NCI-H524 (cell line): ENCODE data around the gene MAEL.
A peak's percentile ranks its signal among the peaks of the same experiment; 100 is the strongest.

Experiments used
- DNase-seq, 2 experiments: peaks; one replicate each; lab custom pipeline; 2025; lab: John Stamatoyannopoulos, UW

Gene MAEL

DNA sequence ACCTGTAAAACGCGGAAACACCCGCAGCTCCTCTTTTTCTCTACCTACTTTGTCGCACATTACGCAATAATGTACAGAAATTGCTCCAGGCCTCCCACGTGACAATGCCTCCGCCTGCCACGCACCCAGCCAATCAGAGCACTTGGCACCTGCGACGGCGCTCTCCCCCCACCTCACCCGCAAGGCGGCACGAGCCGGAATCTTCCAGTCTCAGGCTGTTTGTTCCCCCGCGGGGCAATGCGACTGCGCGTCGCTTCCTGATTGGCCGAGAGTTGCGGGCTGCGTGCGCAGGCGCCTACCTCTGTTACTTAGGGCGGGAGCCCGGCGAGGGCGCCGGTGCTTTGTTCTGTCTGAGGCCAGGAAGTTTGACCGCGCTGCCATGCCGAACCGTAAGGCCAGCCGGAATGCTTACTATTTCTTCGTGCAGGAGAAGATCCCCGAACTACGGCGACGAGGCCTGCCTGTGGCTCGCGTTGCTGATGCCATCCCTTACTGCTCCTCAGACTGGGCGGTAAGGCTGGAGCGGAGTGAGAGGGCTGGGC, at the start of gene MAEL:
Gene MAEL (plus strand): TSS at position 307 of the 542 bp plus-strand sequence. CDS start 73 bp downstream, at position 380.
- DNase-seq = no peak

DNA sequence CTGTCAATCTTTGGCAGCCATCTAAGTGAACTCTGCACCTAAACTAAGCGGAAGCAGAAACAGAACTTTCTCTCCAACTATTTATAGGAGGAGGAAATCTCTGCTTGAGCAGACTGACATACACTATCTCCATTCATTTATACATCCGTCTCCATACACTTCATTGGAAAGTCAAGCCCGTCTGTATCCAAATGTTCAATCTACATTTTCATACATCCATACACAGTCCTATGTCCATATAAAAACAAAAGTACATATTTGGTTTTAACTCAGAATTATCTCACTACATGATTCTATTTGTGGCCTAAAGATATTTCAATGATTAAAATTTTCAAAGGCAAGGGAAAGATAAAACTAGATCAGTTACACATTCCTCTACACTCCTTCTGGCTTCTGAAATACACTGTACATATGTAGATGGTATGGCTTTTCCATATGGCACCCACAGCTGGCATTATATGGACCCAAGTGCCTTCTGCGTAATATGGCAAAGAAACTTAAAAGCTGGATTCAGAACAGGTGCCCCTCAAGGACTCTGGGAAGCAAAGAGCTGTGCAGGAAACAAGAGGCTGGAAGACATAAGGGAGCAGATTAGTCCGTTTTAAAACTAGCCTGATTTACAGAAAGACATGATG, 49.2 kb upstream of the MAEL start:
- DNase-seq = peak; percentile 59 to 84

DNA sequence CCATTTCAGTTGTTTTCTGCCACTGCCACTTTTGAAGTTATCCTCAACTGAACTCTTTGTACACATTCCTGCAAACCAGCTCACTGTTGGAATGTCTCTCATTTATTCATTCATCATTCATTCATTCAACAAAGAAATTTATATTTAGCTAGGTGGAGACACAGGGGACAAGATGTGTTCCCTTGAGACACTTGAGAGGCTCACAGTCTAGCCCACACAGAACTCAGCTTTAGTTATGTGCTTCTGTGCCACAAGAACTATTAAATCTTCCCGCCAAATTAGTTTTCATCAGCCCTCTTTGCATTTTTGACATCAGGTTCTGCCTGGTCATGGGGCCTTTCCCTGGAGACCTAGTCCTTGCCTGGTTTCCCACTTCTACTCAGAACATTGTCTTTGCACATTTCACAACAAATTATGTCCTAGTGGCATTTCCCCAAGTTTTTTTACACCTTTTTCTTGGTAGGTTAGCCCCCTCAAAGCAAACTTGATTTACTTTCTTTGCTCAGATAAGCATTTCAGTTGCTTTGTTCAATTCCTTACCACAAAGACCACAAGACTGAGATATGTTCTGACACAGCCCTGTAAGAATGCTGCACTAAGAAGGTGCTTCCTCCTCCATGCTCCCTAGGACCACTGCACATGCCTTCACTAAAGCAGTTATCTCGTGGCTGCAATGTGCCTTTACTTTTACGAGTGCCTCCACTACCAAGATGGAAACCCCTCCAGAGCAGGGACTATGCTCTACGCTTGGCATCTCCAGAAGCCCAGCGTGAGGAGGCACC, 44.7 kb upstream of the MAEL start:
- DNase-seq = no peak

DNA sequence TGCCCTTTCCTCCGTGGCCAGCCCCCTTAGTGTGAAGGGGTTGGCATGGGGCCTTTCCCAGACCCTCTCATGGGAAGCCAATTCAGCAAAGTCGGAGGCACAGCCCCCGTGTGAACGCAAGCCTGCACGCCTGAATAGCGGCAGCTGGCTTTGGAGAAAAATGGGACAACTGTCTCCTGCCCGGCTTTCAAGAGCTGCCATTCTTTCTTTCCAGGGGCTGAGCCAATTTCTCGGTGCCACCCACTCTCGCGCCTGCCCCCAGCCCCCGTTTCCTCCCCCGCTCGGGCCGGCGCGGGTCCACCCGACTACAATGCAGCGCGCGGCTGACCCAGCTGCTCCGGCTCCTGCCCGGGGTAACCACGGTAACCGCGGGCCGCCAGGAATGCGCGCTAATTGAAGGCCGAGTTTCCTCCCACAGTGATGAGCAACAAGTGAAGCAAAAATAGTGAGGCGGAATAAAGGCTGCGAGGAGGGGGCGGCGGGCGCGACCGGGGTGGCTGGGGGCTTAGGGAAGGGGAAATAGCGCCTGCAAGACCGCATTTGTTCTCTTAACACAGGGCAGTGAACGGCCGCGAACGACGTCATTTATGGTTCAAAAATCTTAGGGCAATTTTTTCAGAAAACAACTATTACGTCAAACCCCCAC, 41.6 kb upstream of the MAEL start:
- DNase-seq = peak; percentile 40 to 55

DNA sequence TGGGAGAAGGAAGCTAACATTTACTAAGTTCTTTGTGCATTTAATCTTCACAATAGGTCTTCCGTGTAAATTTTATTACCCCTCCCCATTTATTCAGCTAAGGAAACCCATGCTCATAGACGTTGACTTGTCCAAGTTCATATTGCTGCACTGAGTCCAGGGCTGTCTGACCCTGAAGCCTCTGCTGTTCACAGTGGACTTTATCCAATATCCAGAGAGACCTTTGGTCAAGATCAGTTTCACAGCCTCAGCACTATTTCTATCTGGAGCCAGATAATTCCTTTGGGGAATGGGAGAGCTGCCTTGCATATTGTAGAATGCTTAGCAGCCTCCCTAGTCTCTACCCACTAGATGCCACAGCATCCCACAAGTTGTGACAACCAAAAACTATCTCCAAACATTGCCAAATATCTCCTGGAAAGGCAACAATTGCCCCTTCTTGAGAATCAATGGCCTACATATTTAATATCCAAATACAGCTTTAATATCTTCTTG, 40.2 kb upstream of the MAEL start:
- no peak for DNase-seq

DNA sequence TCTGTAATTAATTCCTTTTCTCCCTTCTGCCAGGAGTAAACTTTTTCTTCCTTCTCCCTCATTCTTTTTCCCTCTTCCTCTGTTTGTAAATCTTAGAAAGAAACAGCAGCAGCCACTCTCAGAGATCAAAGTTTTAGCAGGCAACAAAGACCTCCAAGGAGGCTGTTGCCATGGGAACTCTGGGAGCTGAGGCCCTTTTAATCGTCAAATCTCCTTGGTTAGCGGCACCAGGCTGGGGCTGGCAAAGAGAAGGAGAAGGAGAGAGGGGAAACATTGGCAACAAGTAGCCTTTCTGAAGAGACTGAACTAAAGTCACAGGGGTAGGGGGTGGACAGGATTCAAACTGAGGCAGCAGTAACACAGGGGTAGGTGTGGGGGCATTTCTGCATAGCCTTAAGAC, 38.9 kb upstream of the MAEL start:
- DNase-seq = peak in 1 of 2 experiments; percentile 40

DNA sequence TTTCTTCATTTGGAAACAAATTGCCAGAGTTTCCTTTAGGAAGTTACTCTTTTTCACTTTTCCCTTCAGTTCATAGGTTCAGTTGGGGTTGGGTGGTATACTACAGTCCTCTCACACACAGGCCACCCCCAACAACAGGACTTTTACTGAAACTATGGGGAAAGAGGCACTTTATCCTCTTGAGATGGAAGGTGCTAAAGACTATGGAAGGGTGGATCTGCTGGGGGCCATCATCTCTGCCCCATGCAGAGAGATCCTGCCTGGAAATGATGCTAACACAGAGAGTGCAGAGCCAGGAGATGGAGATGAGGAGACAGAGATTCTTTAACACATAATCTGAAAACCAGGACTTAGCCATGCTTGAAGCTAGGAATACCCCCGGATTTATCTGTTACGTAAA, 38.0 kb upstream of the MAEL start:
- DNase-seq = no peak

DNA sequence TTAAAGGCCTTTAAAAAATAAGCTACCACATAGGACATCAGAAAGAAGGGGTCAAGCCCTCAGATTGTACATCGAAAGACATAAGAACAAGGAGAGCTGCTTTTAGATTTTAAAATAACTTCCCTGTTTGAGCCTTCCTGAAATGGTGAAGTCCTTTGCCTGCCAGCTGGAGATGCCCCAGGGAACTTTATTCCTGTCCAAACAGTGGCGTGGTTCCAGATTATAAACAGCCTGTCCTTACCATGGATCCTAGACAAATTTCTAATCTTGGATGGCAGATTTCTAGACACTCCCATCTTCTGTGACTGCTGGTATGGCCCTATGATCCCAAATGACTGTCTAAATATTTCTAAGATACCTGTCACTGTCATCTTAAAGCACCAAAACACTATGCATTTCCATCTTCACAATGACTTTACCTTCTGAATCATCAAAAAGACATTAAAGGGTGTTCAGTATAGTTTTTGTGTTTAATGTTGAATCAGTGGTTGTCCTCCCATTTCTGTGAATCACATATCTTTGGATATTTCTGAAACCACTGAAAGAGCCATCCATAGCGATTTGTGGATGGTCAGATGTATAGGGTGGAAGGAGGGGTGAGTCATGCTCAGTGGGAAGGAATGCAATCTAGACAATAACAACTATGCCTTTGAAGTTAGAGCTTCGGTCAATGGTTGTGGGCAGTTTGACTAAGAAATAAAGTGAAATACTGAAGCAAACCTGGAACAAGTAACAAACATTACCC, 36.9 kb upstream of the MAEL start:
- no peak for DNase-seq

DNA sequence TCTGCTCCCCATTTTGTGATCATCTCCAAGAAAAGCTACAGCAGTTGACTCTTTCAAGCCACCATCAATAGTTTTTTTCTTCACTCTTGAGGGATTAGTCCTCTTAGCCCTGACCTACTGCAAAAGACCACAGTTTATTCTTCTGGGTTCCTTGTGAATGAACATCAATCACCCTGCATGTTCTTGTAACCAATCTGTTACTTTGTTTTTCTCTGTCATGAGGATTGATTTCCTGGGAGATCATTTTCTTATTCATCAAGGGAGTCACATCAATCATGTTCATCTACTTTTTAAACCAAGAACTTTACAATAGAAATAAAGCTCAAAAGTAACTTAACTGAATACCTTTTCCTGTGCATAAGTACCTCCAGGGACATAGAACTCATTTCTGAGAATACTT, 35.6 kb upstream of the MAEL start:
- DNase-seq = no peak

DNA sequence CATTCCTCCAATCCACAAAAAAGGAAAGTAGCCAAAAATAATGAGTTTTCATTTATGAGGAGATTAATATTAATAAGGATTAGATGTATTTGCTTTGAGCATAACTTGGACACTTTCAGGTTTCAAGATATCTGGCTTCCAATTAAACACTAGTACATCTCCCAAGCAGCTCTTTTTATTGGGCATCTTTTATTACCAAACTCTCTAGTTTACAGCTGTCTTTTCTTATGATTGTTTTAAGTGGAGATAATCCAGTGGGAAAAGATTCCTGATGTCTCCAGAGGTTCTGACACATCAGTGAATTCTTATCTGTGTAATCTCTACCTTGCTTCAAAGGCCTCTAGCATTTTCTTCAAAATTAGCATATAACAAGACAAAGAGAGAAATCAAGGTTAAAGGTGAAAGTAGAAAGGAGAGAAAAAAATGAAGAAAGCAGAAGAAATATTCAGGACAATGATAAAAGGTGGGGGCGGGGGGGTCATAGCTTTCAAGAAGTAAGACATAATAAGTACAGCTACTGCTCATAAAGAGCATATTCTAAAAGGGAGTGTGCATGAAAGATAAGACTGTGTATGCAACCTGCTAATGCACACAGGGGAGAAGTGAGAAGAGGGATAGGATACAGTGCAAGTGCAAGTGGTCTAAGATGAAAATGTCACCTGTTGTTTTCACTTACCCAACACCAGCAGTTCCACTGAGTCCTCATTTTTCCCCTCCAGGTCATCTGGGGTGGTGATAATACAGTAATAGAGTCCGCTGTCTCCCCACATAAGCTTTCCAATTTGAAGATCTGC, 32.8 kb upstream of the MAEL start:
- DNase-seq = no peak

DNA sequence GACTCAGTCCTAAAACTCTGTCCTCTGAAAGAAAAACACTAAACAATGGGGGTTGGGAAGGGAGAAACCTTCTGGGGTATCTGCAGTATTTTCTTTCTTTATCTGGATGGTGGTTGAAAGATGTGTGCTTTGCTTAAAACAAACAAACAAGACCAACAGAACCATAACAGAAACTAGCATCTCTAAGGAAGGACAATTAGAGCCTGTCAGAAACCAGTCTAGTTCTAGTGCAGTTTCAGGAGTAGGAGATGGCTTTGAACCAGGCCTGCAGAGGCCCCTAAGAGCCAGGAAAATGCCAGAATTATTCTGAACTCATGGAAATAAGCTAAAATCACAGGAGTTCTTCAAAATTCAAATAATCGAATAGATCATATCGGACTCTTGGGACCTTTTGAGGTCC, 32.2 kb upstream of the MAEL start:
- DNase-seq = no peak

DNA sequence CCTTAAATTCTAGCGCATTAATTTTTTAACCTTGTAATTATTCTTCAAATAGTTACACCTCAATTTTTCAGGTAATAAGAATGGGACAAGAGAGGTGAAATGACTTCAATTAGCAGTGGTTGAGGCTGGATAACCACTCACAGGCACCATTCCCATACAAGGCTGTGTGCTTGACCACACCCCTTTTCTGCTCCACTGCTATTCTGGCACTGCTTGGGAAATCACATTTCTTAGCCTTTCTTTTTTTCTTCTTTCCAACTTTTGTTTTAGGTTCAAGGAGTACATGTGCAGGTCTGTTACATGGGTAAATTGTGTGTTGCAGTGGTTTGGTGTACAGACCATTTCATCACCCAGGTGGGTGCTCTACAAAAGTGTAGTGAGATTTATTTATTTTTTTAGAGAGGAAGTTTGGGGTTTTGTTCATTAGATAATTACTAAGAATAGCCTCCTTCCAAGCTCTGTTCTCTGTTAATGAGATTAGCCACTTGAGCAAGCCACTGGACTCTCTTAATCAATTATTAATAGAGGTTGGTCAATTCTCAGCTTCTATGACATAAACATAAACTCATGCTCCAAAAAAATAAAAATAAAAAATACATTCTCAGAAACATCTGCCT, 28.1 kb upstream of the MAEL start:
- no peak for DNase-seq

DNA sequence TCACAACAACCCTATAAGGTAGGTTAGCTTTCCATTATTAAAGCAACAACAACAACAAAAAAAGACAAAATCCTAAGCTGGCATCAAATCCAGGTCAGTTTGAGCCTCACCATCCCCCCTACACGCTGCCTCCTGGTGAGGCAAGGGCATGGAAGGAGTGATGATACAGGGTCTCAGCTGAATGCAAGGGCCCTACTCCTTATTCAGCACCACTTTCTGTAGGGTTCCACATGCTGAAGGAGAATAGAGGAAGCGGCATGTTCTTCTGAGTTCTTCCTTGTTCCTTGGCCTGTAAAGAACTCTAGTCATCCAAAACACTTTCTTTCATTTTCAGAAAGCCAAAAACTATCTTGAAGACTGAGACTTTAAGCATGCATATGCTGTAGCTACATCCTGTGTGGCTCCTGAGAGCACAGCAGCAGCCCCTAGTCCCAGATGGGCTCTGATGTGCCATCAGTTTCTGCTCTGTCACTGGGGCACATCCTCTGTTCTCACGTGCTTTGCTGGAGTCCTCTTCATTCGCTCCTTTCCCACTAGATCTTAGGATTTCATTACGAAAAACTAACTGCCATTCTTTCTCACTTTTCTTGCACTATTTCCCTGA, 19.9 kb upstream of the MAEL start:
- no peak for DNase-seq

DNA sequence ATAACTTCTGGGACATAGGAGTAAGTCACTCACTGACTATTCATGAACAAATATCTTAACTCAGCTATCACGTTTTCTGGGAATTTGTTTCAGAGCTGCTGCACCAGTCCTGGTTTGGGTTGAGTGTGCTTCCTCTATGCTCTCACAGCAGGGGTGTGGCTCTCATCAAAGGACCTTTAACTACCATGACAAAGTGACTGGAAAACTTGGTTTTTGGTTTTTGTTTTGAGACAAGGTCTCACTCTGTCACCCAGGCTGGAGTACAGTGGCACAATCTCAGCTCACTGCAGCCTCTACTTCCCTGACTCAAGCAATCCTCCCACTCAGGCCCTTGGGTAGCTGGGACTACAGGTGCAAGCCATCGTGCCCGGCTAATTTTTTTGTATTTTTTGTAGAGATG, 17.8 kb upstream of the MAEL start:
- no peak for DNase-seq

DNA sequence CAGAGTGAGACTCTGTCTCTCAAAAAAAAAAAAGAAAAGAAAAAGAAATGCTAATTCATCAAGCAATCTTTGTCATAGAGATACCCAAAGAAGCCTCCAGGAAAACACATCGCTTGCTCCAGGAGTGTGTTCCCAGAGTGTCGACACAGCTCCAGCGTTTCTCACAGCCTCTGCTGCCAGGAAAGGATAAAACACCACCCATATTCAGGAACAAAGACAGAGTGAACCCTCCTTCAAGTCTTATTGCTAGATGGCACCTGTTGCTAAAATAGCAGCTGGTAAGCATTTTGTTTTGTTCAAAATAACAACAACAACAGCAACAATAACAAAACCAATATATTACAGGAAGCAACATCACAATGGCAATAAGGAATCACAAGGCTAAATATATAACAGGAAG, 16.9 kb upstream of the MAEL start:
- DNase-seq = no peak

DNA sequence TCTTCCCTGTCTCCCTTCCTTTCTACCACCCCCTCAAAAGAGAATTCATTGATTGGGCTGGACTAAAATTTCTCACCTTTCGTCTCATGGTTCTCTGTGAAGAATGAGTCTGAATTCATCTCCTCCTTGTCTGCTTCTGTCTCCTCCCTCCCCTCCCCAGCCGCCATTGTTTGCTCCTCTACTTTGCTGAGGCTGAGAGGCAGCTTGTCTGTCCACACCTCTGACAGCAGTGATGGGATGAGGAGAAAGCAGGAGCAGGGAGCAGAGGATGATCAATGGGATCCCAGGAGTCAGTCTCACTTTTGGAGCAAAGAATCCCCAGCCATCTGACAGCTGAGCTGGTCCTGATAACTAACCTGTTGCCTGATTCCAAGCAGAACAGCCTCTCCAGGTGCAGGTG, 16.3 kb upstream of the MAEL start:
- no peak for DNase-seq

DNA sequence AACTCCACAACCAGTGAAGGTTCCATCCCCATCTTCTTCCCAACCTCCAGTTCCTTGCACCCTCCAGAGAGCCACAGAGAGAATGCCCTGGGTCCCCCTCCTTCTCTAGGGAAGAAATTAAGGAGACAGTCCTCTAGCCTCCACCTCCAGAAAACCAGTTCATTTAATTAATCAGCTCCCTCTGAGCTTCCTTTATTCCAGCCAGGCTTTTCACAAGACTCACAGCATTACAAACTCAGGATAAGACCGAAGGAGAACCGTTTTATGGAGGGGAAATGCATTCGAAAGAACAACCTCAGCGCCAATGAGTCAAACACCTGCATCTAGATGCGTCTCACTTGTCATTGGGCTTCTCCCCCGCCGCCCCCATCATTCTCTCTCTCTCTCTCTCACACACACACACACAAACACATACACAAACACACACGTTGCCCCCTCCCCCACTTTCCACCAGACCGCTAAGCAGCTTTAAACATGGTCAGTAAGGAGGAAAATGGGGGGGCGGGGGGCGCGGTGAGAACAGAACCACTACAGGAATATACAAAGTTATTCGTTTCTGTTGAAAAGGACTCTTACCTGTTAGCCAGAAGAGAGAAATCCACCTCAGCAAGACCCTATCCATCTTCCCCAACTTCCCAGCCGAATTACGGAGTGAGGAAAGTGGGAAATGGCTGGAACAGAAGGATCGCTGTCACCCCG, 14.3 kb upstream of the MAEL start:
- DNase-seq = peak in 1 of 2 experiments; percentile 7

DNA sequence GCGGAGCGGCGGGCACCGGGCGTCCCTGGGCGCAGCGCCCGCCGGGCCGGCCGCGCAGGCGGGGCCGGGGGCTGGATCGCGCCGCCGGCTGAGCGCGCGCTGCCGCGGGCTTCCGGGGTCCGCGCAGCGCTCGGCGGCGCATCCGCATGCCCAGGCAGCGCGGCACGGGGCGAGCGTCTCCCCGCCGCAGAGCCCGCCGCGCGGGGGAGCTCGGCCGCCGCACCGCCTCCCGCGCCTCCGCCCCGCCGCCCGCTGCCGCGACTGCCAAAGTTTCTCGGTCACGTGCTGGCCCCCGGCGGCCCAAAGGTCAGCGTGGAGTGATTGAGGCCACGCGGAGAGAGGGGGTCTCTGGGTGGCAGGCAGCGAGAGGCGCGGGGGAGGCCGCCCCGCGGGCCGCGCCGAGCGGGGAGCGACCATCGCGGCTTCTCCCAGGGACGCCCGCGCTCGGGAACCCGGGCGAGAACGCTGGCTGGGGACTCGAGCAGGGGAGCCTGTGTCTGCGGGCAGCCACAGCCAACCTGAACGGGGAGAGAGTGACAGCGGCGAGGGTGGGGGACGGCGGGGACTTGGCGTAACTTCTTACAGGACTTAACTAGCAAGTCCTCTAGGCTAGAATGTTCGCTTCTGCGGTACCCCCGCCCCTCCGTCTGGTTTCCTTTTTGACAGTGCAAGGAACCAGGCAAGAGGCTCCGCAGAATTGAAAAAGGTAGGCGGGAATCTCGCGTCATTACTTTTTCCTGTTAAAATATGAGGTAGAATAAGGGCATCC, 13.5 kb upstream of the MAEL start, which contains the start of gene ILDR2:
Gene ILDR2 (minus strand): TSS at position 180 of the 769 bp plus-strand sequence. CDS start 272 bp downstream, outside the sequence.
- DNase-seq = peak; percentile 22 to 60

DNA sequence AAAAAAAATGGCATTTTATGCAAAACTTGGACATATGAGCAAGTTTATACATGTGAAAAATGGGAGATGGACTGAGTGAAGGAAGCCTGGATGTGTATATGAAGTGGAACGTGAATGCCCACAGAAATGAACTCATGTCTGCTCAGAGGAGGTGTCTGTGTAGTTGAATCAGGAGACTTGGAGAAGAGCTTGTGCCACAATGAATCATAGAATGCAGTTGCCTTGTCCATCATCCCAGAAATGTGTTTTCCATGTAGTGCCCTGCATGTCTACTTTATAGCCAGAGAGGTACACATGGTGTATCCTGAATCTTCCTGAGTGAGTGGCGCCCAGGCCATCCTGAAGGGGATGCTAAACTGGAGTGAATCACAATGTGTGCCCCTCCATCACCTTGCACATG, 11.1 kb upstream of the MAEL start:
- DNase-seq = no peak
